Measurements from ENCODE around the gene VWA3B.

DNA sequence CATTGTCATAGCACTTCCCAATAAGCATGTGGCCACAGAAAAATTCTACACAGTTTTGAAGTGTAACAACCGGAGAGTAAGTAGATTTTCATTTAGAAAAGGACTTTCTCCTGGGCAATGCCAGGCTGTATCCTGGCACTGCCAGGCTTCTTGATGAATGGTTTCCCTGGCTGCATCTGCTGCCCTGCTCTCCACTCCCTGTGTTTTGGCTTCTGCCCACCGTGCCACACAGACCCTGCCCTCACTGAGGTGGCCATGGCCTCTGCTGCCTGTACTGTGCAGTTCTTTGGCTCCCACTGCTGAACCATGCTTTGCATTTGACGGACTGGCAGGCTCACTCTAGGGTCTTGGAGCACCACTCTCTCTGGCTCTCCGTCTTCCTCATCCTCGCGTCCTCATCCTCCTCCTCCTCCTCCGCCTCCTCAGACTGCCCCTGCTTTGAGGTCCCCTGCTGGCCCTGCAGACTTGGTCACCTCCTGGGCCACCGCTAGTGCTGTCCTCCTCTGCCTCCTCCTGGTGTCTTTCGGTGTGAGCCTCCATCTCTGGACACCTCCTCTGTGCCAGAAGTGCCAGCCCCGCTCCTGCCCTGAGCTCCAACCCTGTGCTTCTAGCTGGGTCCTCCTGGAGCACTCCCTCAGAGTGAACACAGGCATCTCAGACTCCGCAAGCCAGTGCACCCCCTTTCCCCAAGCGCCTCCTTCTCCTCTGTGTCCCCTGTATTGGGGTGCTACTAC, 213.3 kb downstream of the VWA3B start:
- TF ChIP-seq, protein P1, sequence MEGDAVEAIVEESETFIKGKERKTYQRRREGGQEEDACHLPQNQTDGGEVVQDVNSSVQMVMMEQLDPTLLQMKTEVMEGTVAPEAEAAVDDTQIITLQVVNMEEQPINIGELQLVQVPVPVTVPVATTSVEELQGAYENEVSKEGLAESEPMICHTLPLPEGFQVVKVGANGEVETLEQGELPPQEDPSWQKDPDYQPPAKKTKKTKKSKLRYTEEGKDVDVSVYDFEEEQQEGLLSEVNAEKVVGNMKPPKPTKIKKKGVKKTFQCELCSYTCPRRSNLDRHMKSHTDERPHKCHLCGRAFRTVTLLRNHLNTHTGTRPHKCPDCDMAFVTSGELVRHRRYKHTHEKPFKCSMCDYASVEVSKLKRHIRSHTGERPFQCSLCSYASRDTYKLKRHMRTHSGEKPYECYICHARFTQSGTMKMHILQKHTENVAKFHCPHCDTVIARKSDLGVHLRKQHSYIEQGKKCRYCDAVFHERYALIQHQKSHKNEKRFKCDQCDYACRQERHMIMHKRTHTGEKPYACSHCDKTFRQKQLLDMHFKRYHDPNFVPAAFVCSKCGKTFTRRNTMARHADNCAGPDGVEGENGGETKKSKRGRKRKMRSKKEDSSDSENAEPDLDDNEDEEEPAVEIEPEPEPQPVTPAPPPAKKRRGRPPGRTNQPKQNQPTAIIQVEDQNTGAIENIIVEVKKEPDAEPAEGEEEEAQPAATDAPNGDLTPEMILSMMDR (IDR thresholded peaks at IDR 0.05), result no peak
- TF ChIP-seq ZFX (IDR thresholded peaks at IDR 0.05; ENCODE audit: borderline replicate concordance), result no peak
